GM19193 (cell line): ENCODE data around the gene SMYD3.

Experiments used
- POLR2A ChIP-seq: IDR thresholded peaks from 4 replicates; pipeline ENCODE4 v1.6.1; 2011; ENCODE audit not compliant: insufficient read depth, insufficient read length; ENCODE audit errors: extremely low read depth

The SMYD3 gene

GRCh38 chr1:245753807-245754206 lies 753.3 kb downstream of the SMYD3 start:
- no peak for TF ChIP-seq POLR2A

GRCh38 chr1:245752561-245752960 lies 754.5 kb downstream of the SMYD3 start:
- no peak for TF ChIP-seq POLR2A

- no peak for TF ChIP-seq POLR2A
These were observed 755.2 kb downstream of the SMYD3 start for GRCh38 chr1:245751726-245752470.

- no peak for TF ChIP-seq POLR2A
These were observed 756.0 kb downstream of the SMYD3 start for GRCh38 chr1:245751116-245751515.

- TF ChIP-seq POLR2A = no peak
These were observed 756.8 kb downstream of the SMYD3 start for GRCh38 chr1:245750261-245750660.

- TF ChIP-seq POLR2A = no peak
These were observed 758.0 kb downstream of the SMYD3 start for GRCh38 chr1:245749053-245749452.

GRCh38 chr1:245748646-245749045 lies 758.4 kb downstream of the SMYD3 start:
- no peak for TF ChIP-seq POLR2A

GRCh38 chr1:245748240-245748639 lies 758.8 kb downstream of the SMYD3 start:
- no peak for TF ChIP-seq POLR2A

GRCh38 chr1:245742896-245743295 lies 764.2 kb downstream of the SMYD3 start:
- TF ChIP-seq POLR2A = no peak

GRCh38 chr1:245730801-245731200 lies 776.3 kb downstream of the SMYD3 start:
- TF ChIP-seq POLR2A = no peak

GRCh38 chr1:245721488-245721887 lies 785.6 kb downstream of the SMYD3 start:
- TF ChIP-seq POLR2A = no peak

- TF ChIP-seq POLR2A = no peak
These were observed 788.1 kb downstream of the SMYD3 start for GRCh38 chr1:245718951-245719350.

- no peak for TF ChIP-seq POLR2A
These were observed 789.0 kb downstream of the SMYD3 start for GRCh38 chr1:245718123-245718522.

- TF ChIP-seq POLR2A = no peak
These were observed 789.5 kb downstream of the SMYD3 start for GRCh38 chr1:245717611-245718010.

GRCh38 chr1:245716561-245716960 lies 790.5 kb downstream of the SMYD3 start:
- no peak for TF ChIP-seq POLR2A

GRCh38 chr1:245715970-245716369 lies 791.1 kb downstream of the SMYD3 start:
- no peak for TF ChIP-seq POLR2A

- no peak for TF ChIP-seq POLR2A
These were observed 791.8 kb downstream of the SMYD3 start for GRCh38 chr1:245715291-245715701.
